GM19452 (cell line): ENCODE measurements around the gene SLC46A3.
"Not testable (repeated sequence)": the region's sequence is repeated elsewhere in the genome, so short reads cannot be mapped to it uniquely, and the experiment has no call there.

Experiments
- ATAC-seq: cut with Tn5 transposase; IDR thresholded peaks from one replicate; pipeline ENCODE4 v1.9.1; 2021; ENCODE audit not compliant: unreplicated experiment

The SLC46A3 gene

DNA sequence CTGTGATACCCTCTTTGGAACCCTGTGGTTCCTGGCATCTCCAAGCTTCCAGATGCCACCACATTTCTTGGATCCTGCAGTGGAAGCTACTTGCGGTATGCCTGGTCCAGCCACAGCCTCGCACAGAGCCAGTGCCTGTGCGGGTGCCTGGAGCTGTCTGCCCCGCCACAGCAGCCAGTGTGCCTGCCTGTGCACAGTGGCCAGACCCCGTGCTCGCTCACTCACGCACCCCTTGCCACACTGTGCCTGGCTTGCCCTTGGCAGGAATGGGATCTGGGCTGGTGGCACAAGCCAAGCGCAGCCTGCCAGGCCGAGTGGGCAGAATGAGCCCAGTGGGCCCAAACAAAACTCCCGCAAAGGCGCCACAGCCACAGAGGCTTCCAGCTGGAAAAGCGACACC is 33.7 kb downstream of the SLC46A3 start:
- ATAC-seq: no peak

GRCh38 chr13:28684257-28684656 is 34.5 kb downstream of the SLC46A3 start:
- no peak for ATAC-seq

DNA sequence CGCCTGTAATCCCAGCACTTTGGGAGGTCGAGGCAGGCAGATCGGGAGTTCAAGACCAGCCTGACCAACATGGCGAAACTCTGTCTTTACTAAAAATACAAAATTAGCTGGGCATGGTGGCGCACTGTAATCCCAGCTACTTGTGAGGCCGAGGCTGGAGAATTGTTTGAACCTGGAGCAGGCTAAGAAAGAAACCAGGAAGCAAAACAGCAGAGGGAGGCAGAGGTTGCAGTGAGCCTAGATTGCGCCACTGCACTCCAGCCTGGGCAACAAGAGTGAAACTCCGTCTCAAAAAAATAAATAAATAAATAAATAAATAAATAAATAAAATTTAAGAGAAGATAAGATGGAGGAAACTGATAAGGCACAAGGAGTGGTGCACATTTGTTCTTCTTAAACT is 35.6 kb downstream of the SLC46A3 start:
- ATAC-seq: not testable (repeated sequence)

DNA sequence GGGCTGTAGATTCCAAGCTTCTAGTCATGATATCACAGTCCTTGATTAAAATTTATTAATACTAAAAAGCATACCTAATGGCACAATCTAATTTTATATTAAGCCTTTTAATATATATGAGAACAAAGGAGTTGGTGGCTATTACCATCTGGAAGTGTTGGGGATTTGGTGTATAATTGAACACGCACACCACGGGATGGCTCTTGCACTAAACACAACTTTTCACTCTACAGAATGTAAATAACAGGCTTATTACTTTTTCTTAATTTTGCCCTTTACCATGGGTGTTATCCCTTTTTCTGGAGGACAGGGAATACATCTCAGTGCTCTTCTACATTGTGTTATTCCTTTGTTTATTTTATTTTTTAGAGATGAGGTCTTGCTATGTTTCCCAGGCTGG is 38.2 kb downstream of the SLC46A3 start:
- no peak for ATAC-seq

- ATAC-seq: no peak
These were observed 39.1 kb downstream of the SLC46A3 start for GRCh38 chr13:28679628-28680027.

DNA sequence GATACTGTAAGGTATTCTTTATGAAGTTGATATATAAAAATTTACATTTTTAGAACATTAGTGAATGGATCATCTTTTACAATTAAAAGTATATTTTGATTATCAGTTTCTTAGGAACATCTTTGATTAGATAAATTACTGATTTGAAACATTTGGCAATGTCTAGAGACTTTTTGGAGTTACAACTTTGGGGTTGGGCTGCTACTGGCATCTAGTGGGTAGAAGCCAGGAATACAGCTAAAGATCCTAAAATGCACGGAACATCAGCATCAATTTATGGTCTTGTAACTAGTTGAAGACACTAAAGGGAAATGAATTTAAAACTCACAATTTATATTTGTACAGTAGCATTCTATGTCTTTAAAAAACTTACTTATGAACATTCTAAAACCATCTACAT is 40.0 kb downstream of the SLC46A3 start:
- ATAC-seq: no peak

- no peak for ATAC-seq
These were observed 47.5 kb downstream of the SLC46A3 start for GRCh38 chr13:28671126-28671792.

DNA sequence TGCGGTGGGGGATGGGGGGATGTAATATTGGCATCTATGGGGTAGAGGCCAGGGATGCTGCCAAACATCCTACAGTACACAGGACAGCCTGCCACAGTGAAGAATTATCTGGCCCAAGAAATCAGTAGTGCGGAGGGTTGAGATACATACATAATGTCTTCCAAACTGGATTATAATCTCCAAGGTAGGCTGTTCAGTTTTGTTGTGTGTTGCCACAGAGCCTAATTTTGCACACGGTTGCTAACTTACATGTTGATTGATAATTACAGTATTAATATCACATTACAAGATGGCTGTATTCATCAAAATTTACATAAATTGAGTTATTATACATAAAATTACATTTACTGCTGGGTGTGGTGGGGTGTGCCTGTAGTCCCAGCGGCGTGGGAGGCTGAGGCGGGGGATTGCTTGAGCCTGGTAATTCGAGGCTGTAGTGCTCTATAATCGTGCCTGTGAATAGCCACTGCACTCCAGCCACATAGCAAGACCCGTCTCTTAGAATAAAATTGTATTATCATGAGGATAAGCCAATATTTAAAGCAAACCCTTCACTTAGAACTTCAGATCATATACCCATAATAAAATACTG is 51.8 kb downstream of the SLC46A3 start:
- no peak for ATAC-seq

DNA sequence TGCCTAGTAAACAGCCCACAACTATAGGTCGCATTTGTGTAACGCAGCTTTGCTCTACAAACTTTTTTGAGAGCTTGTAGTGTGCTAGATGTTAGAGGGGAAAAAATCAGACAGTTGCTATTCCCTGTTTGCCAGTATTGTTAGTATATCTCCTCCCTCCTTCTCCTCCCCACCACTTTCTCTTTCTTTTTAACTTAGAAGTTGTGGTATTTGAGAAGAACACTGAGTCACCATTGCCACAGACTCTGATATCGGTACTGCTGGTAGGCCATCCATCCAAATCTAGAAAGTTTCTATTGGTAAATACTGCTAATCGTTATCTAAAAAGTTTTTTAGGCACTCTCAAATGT is 59.2 kb downstream of the SLC46A3 start:
- peak; percentile 34 for ATAC-seq

DNA sequence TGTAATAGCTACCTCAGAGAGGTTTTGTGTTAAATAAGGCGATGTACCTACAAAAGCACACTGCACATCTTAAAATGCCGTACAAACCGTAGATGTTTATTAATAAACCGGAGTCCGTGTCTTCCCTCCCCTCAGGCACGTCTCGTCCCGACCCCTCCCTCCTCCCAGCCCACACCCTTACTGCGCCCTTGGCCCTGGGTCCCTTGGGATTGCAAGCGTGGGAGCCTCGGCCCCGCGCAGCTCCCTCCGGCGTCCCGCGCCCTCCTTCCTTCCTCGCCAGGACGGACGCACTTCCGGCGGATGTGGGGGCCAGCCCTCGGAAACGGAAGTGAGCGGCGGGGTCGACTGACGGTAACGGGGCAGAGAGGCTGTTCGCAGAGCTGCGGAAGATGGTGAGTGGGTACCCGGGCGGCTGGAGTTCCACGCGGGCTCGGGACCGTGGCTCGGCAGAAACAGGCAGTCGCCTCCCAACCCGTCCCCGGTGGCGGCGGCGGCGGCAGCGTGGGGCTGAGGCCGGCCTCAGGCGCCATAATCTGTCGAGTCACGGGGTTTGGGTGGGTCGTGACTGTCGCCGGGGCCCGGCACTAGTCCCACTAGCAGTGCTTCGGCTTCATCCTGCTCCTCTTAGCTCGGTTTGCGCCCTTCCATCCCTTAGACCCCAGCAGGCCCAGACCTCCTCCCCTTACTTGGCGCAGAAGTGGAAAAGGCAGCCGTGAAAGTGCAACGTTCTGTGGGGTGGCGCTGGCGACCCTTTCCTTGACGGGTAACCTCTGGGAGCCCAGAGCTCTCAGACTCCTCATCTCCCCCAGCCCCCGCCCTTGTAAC is 59.8 kb downstream of the SLC46A3 start, which contains the start of gene POMP:
Gene POMP (plus strand): TSS at position 335 of the 825 bp plus-strand sequence. CDS start 55 bp downstream, at position 390.
- peak; percentile 76 for ATAC-seq

DNA sequence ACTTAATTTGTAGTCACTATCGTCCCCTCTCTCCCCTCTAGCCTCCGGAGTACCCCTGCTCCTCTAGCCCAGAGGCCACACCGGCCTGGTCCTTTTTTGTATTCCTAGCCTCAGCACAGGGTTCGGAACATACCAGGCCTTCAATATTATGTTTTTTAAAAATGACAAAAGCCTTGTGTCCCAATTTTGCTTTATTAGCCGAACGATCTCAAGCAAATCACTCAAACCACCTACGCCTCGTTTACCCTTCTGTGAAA is 60.3 kb downstream of the SLC46A3 start:
- peak; percentile 7 for ATAC-seq

DNA sequence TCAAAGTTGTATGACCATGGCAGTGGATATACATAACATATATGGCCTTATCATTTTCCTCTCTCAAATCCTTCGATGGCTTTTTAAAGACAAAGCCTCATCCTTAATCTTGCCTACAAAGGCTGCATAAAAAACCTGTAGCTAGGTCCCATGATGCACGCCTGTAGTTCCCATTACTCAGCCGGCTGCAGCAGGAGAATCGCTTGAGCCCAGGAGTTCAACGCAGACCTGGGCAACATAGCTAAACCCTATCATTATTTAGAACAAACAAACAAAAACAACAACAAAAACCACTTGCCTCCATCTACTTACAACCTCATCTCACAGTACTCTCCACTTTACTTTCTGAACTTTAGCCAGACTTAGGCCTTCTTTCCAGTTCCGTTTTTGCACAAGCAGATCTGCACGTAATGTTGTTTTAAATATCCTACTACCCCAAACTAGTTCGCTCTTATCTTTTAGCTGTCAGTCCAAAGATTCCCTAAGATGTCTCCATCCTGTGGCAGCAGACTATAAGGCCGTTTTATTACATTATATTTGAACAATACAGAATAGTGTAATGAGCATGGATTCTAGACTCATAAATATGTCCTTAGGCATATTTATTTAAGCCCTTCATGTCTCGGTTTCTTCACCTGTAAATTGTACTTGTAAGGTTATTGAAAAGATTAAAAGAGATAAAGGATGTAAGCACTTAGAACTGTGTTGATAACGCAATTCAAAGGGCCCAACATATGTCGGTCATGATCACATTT is 60.8 kb downstream of the SLC46A3 start:
- ATAC-seq: no peak

DNA sequence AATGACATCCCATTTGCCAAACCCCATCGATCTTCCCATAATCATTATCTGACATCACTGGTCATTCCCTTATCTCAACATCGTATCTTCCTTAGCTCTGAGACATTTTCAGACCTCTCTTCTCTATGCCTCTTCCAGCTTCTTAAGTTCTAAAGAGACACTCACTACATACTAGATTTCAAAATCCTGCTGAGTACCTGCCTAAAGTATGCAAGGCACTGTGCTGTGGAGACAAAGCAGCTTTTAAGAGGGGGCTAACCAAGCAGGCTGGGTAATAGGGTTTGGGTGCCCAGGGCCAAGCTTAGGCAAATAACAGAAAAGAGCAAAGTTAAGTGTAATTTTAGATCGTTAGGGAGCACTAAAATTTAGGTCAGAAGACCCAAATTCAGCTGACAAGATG is 63.2 kb downstream of the SLC46A3 start:
- ATAC-seq: no peak

DNA sequence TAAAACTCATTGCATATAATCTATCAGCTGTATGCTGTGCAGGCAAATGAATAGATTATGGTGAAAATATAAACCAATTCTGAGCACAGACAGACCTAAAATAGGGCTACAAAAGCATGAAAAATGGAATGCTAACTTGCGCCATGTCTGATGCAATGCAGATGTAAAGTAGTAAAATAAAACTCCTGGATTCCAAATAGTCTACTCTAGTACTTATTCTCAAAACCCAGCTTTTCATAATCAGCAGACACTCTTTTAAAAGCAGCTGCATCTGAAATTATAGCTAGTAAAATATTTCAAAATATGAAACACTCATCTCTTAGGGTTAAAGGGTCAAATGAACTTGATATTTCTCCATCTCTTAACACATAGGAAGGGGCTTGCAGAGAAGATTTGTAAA is 64.5 kb downstream of the SLC46A3 start:
- no peak for ATAC-seq

DNA sequence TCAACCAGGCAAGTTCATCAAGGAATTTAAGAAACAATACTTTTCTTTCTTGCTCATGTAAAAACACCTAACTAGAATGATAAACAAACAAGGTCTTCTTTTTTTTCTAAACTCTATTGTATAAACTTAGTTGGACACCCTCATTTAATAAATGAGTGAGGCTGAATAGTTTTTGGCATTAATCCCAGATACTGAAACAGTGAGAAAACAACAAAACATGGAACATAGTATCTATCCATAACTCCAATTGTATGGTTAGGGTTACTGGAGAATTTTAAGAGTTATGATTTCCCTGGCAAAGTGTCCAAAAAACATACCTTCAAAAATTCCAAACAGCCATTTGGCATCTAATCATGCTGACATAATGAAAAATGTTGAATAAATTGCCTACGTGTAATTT is 65.7 kb downstream of the SLC46A3 start:
- no peak for ATAC-seq

- ATAC-seq: no peak
These were observed 66.9 kb downstream of the SLC46A3 start for GRCh38 chr13:28651810-28652401.

- no peak for ATAC-seq
These were observed 68.5 kb downstream of the SLC46A3 start for GRCh38 chr13:28650284-28650683.
